SK-N-SH (cell line): ENCODE results near the gene DDX1. TPM values are rescaled to one million over a fixed set of nuclear protein-coding genes. Genes with fewer than 3 reads are reported as not detected.

ENCODE experiments used
- CTCF ChIA-PET: fragments of 300-600, 350-600 bp; formaldehyde crosslinking; extraction: SDS; loops from one replicate; lab custom pipeline; 2021; lab: Yijun Ruan, JAX
- POLR2A ChIA-PET: fragments of 350-600 bp; sonication (Branson Sonifier 250); formaldehyde crosslinking; extraction: SDS; loops from one replicate; lab custom pipeline; 2020; ENCODE audit warnings: antibody characterized with exemption, inconsistent platforms; lab: Yijun Ruan, JAX
- DNase-seq: peaks from one replicate; pipeline ENCODE4 v3.0.0; 2012
- H2AFZ ChIP-seq: fragments of 200-600 bp; sonication (generic); 2 replicates; pipeline ENCODE4 v1.8.1; 2016; ENCODE audit warnings: antibody characterized with exemption, mild to moderate bottlenecking, low read depth
- H3F3A ChIP-seq: fragments of 200-600 bp; sonication (generic); replicated peaks from 2 replicates; pipeline ENCODE3; 2016; ENCODE audit warnings: antibody characterized with exemption, mild to moderate bottlenecking; ENCODE audit not compliant: insufficient read depth
- H3K27ac ChIP-seq, 2 experiments: fragments of 200-500 bp in 1 of 2; fragments of 200-600 bp in 1 of 2; sonication (Bioruptor generic) in 1 of 2; sonication (generic), shearing (Covaris generic) in 1 of 2; 2 replicates each; pipeline versions ENCODE4 v1.5.1 to v1.6.1; 2014 to 2016; ENCODE audit warnings: low read depth in 2 of 2, inconsistent platforms in 1 of 2, low read length in 1 of 2, mild to moderate bottlenecking in 1 of 2, mixed read lengths in 1 of 2
- H3K27me3 ChIP-seq: fragments of 200-600 bp; sonication (generic), shearing (Covaris generic); 2 replicates; pipeline ENCODE4 v1.6.1; 2016; ENCODE audit warnings: mixed run types; ENCODE audit not compliant: insufficient read depth
- H3K36me3 ChIP-seq, 2 experiments: fragments of 200-500 bp in 1 of 2; fragments of 200-600 bp in 1 of 2; sonication (Bioruptor generic) in 1 of 2; sonication (generic) in 1 of 2; replicated peaks in 1 of 2; 2 replicates each; pipeline versions ENCODE3 to v1.5.1; 2014 to 2016; ENCODE audit warnings: low read length in 1 of 2, mild to moderate bottlenecking in 1 of 2; ENCODE audit not compliant: insufficient read depth in 2 of 2, control insufficient read depth in 1 of 2
- H3K4me1 ChIP-seq, 2 experiments: fragments of 200-500 bp in 1 of 2; fragments of 200-600 bp in 1 of 2; sonication (Bioruptor generic) in 1 of 2; sonication (generic), shearing (Covaris generic) in 1 of 2; 2 replicates each; pipeline versions ENCODE4 v1.5.1 to v1.6.1; 2014 to 2016; ENCODE audit warnings: low read depth in 1 of 2, low read length in 1 of 2, mixed run types in 1 of 2; ENCODE audit not compliant: insufficient read depth in 2 of 2, control insufficient read depth in 1 of 2
- H3K4me2 ChIP-seq: fragments of 200-600 bp; sonication (generic), shearing (Covaris generic); 2 replicates; pipeline ENCODE4 v1.6.1; 2017; ENCODE audit warnings: mixed run types
- H3K4me3 ChIP-seq, 2 experiments: fragments of 200-500 bp in 1 of 2; fragments of 200-600 bp in 1 of 2; sonication (Bioruptor generic) in 1 of 2; sonication (generic), shearing (Covaris generic) in 1 of 2; 2 replicates each; pipeline versions ENCODE4 v1.5.1 to v1.8.1; 2014 to 2016; ENCODE audit warnings: low read depth in 2 of 2, inconsistent platforms in 1 of 2, low read length in 1 of 2, mild to moderate bottlenecking in 1 of 2, mixed read lengths in 1 of 2, moderate library complexity in 1 of 2
- H3K79me2 ChIP-seq: fragments of 200-600 bp; sonication (generic); 2 replicates; pipeline ENCODE4 v1.8.1; 2017; ENCODE audit warnings: mild to moderate bottlenecking; ENCODE audit not compliant: insufficient read depth
- H3K9ac ChIP-seq: fragments of 200-600 bp; sonication (generic); 2 replicates; pipeline ENCODE4 v1.6.1; 2017; ENCODE audit warnings: mixed run types
- H3K9me2 ChIP-seq: fragments of 200-600 bp; sonication (generic); 2 replicates; pipeline ENCODE4 v1.6.1; 2017; ENCODE audit warnings: mixed run types
- H3K9me3 ChIP-seq: fragments of 200-600 bp; sonication (generic); 2 replicates; pipeline ENCODE4 v1.6.1; 2017; ENCODE audit warnings: mixed run types, mild to moderate bottlenecking, moderate library complexity
- H4K20me1 ChIP-seq: fragments of 200-600 bp; sonication (generic); 2 replicates; pipeline ENCODE4 v1.6.1; 2017; ENCODE audit warnings: mild to moderate bottlenecking, mixed run types; ENCODE audit not compliant: insufficient read depth
- CTCF ChIP-seq: fragments of 200-600 bp; sonication (generic); IDR thresholded peaks from 2 replicates; pipeline ENCODE4 v1.6.1; 2017; ENCODE audit warnings: antibody characterized with exemption, mild to moderate bottlenecking, moderate library complexity
- ELF1 ChIP-seq: IDR thresholded peaks from 2 replicates; pipeline ENCODE4 v1.4.0; 2012
- EZH2phosphoT487 ChIP-seq: fragments of 200-600 bp; sonication (generic); IDR thresholded peaks from 2 replicates; pipeline ENCODE4 v1.6.1; 2017; ENCODE audit warnings: low read depth, mixed run types, mild to moderate bottlenecking, antibody characterized with exemption, moderate library complexity, borderline replicate concordance
- GABPA ChIP-seq: IDR thresholded peaks from 2 replicates; pipeline ENCODE4 v1.4.0; 2012; ENCODE audit warnings: low read depth, mild to moderate bottlenecking
- GATA2 ChIP-seq: sonication (generic); formaldehyde crosslinking; IDR thresholded peaks from 2 replicates; pipeline ENCODE4 v1.5.0; 2020; ENCODE audit warnings: mild to moderate bottlenecking, missing genetic modification reagents
- MEF2A ChIP-seq: IDR thresholded peaks from 2 replicates; pipeline ENCODE4 v1.4.0; 2012; ENCODE audit warnings: low read depth, borderline replicate concordance
- NFIC ChIP-seq: IDR thresholded peaks from 2 replicates; pipeline ENCODE4 v1.4.0; 2012; ENCODE audit warnings: borderline replicate concordance
- NRF1 ChIP-seq: IDR thresholded peaks from 2 replicates; pipeline ENCODE4 v1.6.1; 2012; ENCODE audit warnings: low read depth, mild to moderate bottlenecking, low read length
- PBX3 ChIP-seq: IDR thresholded peaks from 2 replicates; pipeline ENCODE4; 2012
- RFX5 ChIP-seq: IDR thresholded peaks from 2 replicates; pipeline ENCODE4 v1.6.1; 2012; ENCODE audit warnings: mild to moderate bottlenecking, improper control_type of control experiment, low read length
- RXRA ChIP-seq: IDR thresholded peaks from 2 replicates; pipeline ENCODE4 v1.4.0; 2012; ENCODE audit warnings: low read depth, mild to moderate bottlenecking, borderline replicate concordance
- TCF12 ChIP-seq: IDR thresholded peaks from 2 replicates; pipeline ENCODE4 v1.4.0; 2012
- WGBS: methylation state at CpG from one replicate; pipeline ENCODE4 v1.1.6; 2017; ENCODE audit warnings: low lambda C conversion rate; 5-methylcytosine and 5-hydroxymethylcytosine counted together
- polyA plus RNA-seq, 3 experiments: library from polyadenylated mRNA; depleted of rRNA; stranded (reverse); fragments of >200 nt; gene quantifications; 2 replicates each; pipeline ENCODE4 v1.2.3, GENCODE V29; 2012

DDX1 gene
- polyA plus RNA-seq, 1 of the 3 experiments (the other 2 are of a cell fraction) = 54.5 TPM

GRCh38 chr2:15565392-15565791, 26.3 kb upstream of the DDX1 start:
- Histone ChIP-seq H3K9me3 (no peaks in the 10 kb centered on the region), H3F3A (peaks cover 1% of the 10 kb centered on the region), H2AFZ (no peak overlapping the region), H3K36me3 (no peaks in the 10 kb centered on the region), H3K27ac (no peak overlapping the region), H4K20me1 (no peaks in the 10 kb centered on the region), H3K9ac (no peak overlapping the region), H3K9me2 (no peaks in the 10 kb centered on the region), H3K27me3 (no peaks in the 10 kb centered on the region), H3K4me3 (no peak overlapping the region), H3K4me2 (no peak overlapping the region), H3K79me2 (peaks cover 6% of the 10 kb centered on the region; the same call in 1 of the 2 replicates), H3K4me1 (peaks cover 5% of the 10 kb centered on the region in 2 experiments; a peak in 2 of 4 replicates)
- DNase-seq = no peak
- POLR2A ChIA-PET = no interaction called here
- 61% methylated on average over 3 of the region's 3 CpGs for WGBS
- TF ChIP-seq ELF1 (no peak), TCF12 (no peak), EZH2phosphoT487 (no peak), RXRA (no peak), NFIC (no peak), GABPA (no peak), CTCF (no peak)
- CTCF ChIA-PET = interaction anchor here (1.6 kb wide), 1 partner anchor 11 kb away, joined by 10 read pairs; no protein-coding TSS in a partner anchor

- DNase-seq = no peak
- CTCF ChIA-PET = interaction anchor here (1.6 kb wide), 1 partner anchor 11 kb away, joined by 10 read pairs; no protein-coding TSS in a partner anchor
These were observed 25.5 kb upstream of the DDX1 start for GRCh38 chr2:15565994-15566671.

More at GRCh38 chr2:15565994-15566671, 25.5 kb upstream of the DDX1 start:
- Histone ChIP-seq H3K36me3 (no peaks in the 10 kb centered on the region), H2AFZ (no peak overlapping the region), H3K4me1 (peaks cover 5% of the 10 kb centered on the region in 2 experiments; a peak in 2 of 4 replicates), H3K9ac (no peak overlapping the region), H3K9me3 (no peaks in the 10 kb centered on the region), H3K27me3 (no peaks in the 10 kb centered on the region), H3K79me2 (no peaks in the 10 kb centered on the region), H3F3A (no peaks in the 10 kb centered on the region), H3K27ac (no peak overlapping the region), H3K4me2 (no peak overlapping the region), H4K20me1 (no peaks in the 10 kb centered on the region), H3K4me3 (no peak overlapping the region), H3K9me2 (no peaks in the 10 kb centered on the region)
- POLR2A ChIA-PET = no interaction called here
- WGBS = 43% methylated on average over 2 of the region's 2 CpGs
- TF ChIP-seq PBX3 (no peak), MEF2A (no peak), CTCF (no peak), GATA2 (CRISPR knock-in tag) (no peak), RFX5 (no peak), ELF1 (no peak), NRF1 (no peak), EZH2phosphoT487 (no peak)
